Fibroblast of mammary gland (primary cell): ENCODE data around the gene PRKAR2A.

Source experiments
- DNase-seq: peaks from one replicate; pipeline ENCODE4 v3.0.0-alpha.2; 2010; ENCODE audit warnings: low read depth
- H3K4me3 ChIP-seq: 2 replicates; pipeline ENCODE4 v1.5.1; 2011; ENCODE audit warnings: low read depth, mild to moderate bottlenecking, low read length, moderate library complexity; ENCODE audit not compliant: control insufficient read depth
- CTCF ChIP-seq: conservative IDR thresholded peaks from 2 replicates; pipeline ENCODE4 v1.5.1; 2011; ENCODE audit warnings: low read depth, low read length, inconsistent platforms; ENCODE audit not compliant: control insufficient read depth, insufficient read depth

PRKAR2A gene

GRCh38 chr3:48708481-48708889 is 139.2 kb downstream of the PRKAR2A start:
- no peak for TF ChIP-seq CTCF
- DNase-seq, result peak; percentile 92

GRCh38 chr3:48707157-48707556 is 140.5 kb downstream of the PRKAR2A start:
- DNase-seq, result no peak
- TF ChIP-seq CTCF, result no peak
- H3K4me3 ChIP-seq, result no peak overlapping the region

More at GRCh38 chr3:48708481-48708889, 139.2 kb downstream of the PRKAR2A start:
- H3K4me3 ChIP-seq, result no peak overlapping the region

- H3K4me3 ChIP-seq, result no peak overlapping the region
- no peak for DNase-seq
- TF ChIP-seq CTCF, result no peak
These were observed 145.3 kb downstream of the PRKAR2A start for GRCh38 chr3:48702320-48702920.

GRCh38 chr3:48700731-48701405 is 146.8 kb downstream of the PRKAR2A start:
- TF ChIP-seq CTCF, result no peak
- no peak for DNase-seq
- no peak overlapping the region for H3K4me3 ChIP-seq

GRCh38 chr3:48698891-48699290 is 148.8 kb downstream of the PRKAR2A start:
- no peak overlapping the region for H3K4me3 ChIP-seq
- TF ChIP-seq CTCF, result no peak
- DNase-seq, result no peak

GRCh38 chr3:48697952-48698351 is 149.7 kb downstream of the PRKAR2A start:
- TF ChIP-seq CTCF, result no peak
- H3K4me3 ChIP-seq, result no peak overlapping the region
- DNase-seq, result no peak
